GM12878 (cell line): ENCODE data around the gene COL19A1. TPM values are rescaled to one million over a fixed set of nuclear protein-coding genes. Genes with fewer than 3 reads are reported as not detected.

ENCODE experiments used
- ATAC-seq: fragments of 200-7000 bp; cut with Tn5 transposase; 3 replicates; pipeline ENCODE4 v1.9.1; 2020; ENCODE audit warnings: mild to moderate bottlenecking, moderate library complexity
- BruUV-seq: library from RNA; stranded (reverse); fragments of 400-500 nt; replicated peaks from 2 replicates; lab custom pipeline; 2021; lab: Mats Ljungman, UMichigan
- CTCF ChIA-PET: fragments of 300-600 bp; sonication (Branson Sonifier 250); formaldehyde crosslinking; extraction: SDS; loops from one replicate; lab custom pipeline; 2021; ENCODE audit warnings: inconsistent platforms; lab: Yijun Ruan, JAX
- POLR2A ChIA-PET: fragments of 350-600 bp; formaldehyde crosslinking; extraction: SDS; loops from one replicate; lab custom pipeline; 2021; ENCODE audit warnings: inconsistent platforms; lab: Charles Lee
- RAD21 ChIA-PET: fragments of 300-600 bp; sonication (Branson Sonifier 250); formaldehyde crosslinking; loops from one replicate; lab custom pipeline; 2023; ENCODE audit warnings: antibody characterized with exemption; ENCODE audit not compliant: unreplicated experiment; lab: Charles Lee
- SMC1A ChIA-PET: fragments of 300-600 bp; sonication (Branson Sonifier 250); formaldehyde crosslinking; loops from one replicate; lab custom pipeline; 2023; ENCODE audit not compliant: unreplicated experiment, uncharacterized antibody; lab: Charles Lee
- DNase-seq: peaks from one replicate; pipeline ENCODE4 v3.0.0-alpha.2; 2011; ENCODE audit warnings: low read depth, low spot score
- FAIRE-seq: peaks from 3 replicates; lab custom pipeline; 2011; peaks lifted over from hg19 to GRCh38; lab: Jason Lieb, UNC
- H2AFZ ChIP-seq: 2 replicates; pipeline ENCODE4 v1.6.0; 2011; ENCODE audit warnings: low read depth, low read length, control low read depth; ENCODE audit not compliant: control insufficient read depth
- H3K27ac ChIP-seq: 2 replicates; pipeline ENCODE4 v1.5.1; 2011; ENCODE audit warnings: control low read depth; ENCODE audit not compliant: control insufficient read depth, insufficient read depth
- H3K27me3 ChIP-seq, 2 experiments: replicated peaks in 1 of 2; 2 replicates each; pipeline versions ENCODE4 v1.6.0 to v1.6.1; 2011; ENCODE audit warnings: low read length in 1 of 2; ENCODE audit not compliant: control insufficient read depth in 2 of 2, insufficient read depth in 2 of 2
- H3K36me3 ChIP-seq, 2 experiments: 2 replicates each; pipeline ENCODE4 v1.5.1; 2011; ENCODE audit warnings: low read length in 1 of 2; ENCODE audit not compliant: control insufficient read depth in 2 of 2, insufficient read depth in 2 of 2
- H3K4me1 ChIP-seq: 2 replicates; pipeline ENCODE4 v1.6.1; 2011; ENCODE audit warnings: mild to moderate bottlenecking, low read length, moderate library complexity, mixed read lengths; ENCODE audit not compliant: control insufficient read depth, insufficient read depth
- H3K4me2 ChIP-seq: 2 replicates; pipeline ENCODE4 v1.6.0; 2011; ENCODE audit warnings: control low read depth; ENCODE audit not compliant: control insufficient read depth, insufficient read depth
- H3K4me3 ChIP-seq: fragments of 200-600 bp; sonication (generic); 2 replicates; pipeline ENCODE4 v1.5.1; 2016
- H3K79me2 ChIP-seq: 2 replicates; pipeline ENCODE4 v1.6.0; 2011; ENCODE audit warnings: low read length; ENCODE audit not compliant: control insufficient read depth, insufficient read depth
- H3K9ac ChIP-seq: 2 replicates; pipeline ENCODE4 v1.8.0; 2011; ENCODE audit warnings: low read length, control low read depth, mixed read lengths; ENCODE audit not compliant: control insufficient read depth, insufficient read depth
- H3K9me3 ChIP-seq: replicated peaks from 3 replicates; pipeline ENCODE4 v1.5.1; 2011; ENCODE audit warnings: mild to moderate bottlenecking, low read length; ENCODE audit not compliant: control insufficient read depth, insufficient read depth
- H4K20me1 ChIP-seq: 2 replicates; pipeline ENCODE4 v1.6.0; 2011; ENCODE audit not compliant: control insufficient read depth, insufficient read depth
- BHLHE40 ChIP-seq, 2 experiments: fragments of 450-650 bp in 1 of 2; IDR thresholded peaks; 2 replicates each; pipeline ENCODE4 v1.6.1; 2011 to 2017; ENCODE audit warnings: low read depth in 2 of 2, borderline replicate concordance in 1 of 2, improper control_type of control experiment in 1 of 2, low read length in 1 of 2, mild to moderate bottlenecking in 1 of 2
- CHD1 ChIP-seq: IDR thresholded peaks from 2 replicates; pipeline ENCODE4 v1.6.1; 2012; ENCODE audit warnings: low read depth, low read length, improper control_type of control experiment
- ESRRA ChIP-seq: IDR thresholded peaks from 2 replicates; pipeline ENCODE4 v1.6.1; 2012; ENCODE audit warnings: mild to moderate bottlenecking, low read length, improper control_type of control experiment
- ETV6 ChIP-seq, 2 experiments: fragments of 450-650 bp in 1 of 2; IDR thresholded peaks in 1 of 2; conservative IDR thresholded peaks in 1 of 2; 2 replicates each; pipeline ENCODE4 v1.6.1; 2014; ENCODE audit warnings: antibody characterized with exemption in 1 of 2, borderline replicate concordance in 1 of 2, low read depth in 1 of 2, mild to moderate bottlenecking in 1 of 2, moderate library complexity in 1 of 2
- GATAD2B ChIP-seq: fragments of 450-650 bp; conservative IDR thresholded peaks from 2 replicates; pipeline ENCODE4 v1.6.1; 2017; ENCODE audit warnings: low read depth, mild to moderate bottlenecking, moderate library complexity
- HDGF ChIP-seq: fragments of 450-650 bp; IDR thresholded peaks from 2 replicates; pipeline ENCODE4 v1.6.1; 2016; ENCODE audit warnings: antibody characterized with exemption
- IKZF2 ChIP-seq, 2 experiments: fragments of 450-650 bp; IDR thresholded peaks; 2 replicates each; pipeline ENCODE4 v1.6.1; 2017; ENCODE audit warnings: mild to moderate bottlenecking in 2 of 2, moderate library complexity in 2 of 2
- JUNB ChIP-seq: IDR thresholded peaks from 2 replicates; pipeline ENCODE4 v1.6.1; 2016; ENCODE audit warnings: antibody characterized with exemption, mild to moderate bottlenecking
- MTA2 ChIP-seq: fragments of 450-650 bp; IDR thresholded peaks from 2 replicates; pipeline ENCODE4 v1.6.1; 2016; ENCODE audit warnings: low read depth, mild to moderate bottlenecking, moderate library complexity
- MTA3 ChIP-seq: IDR thresholded peaks from 2 replicates; pipeline ENCODE4 v1.6.1; 2012; ENCODE audit warnings: low read length, inconsistent platforms, borderline replicate concordance
- NR2F1 ChIP-seq: fragments of 450-650 bp; conservative IDR thresholded peaks from 2 replicates; pipeline ENCODE4 v1.6.1; 2017; ENCODE audit warnings: mild to moderate bottlenecking
- RELA ChIP-seq: fragments of 450-650 bp; IDR thresholded peaks from 2 replicates; pipeline ENCODE4 v1.8.0; 2014; ENCODE audit warnings: borderline replicate concordance; ENCODE audit not compliant: partially characterized antibody
- SMC3 ChIP-seq: IDR thresholded peaks from 2 replicates; pipeline ENCODE4 v1.6.1; 2011; ENCODE audit warnings: low read length, improper control_type of control experiment, borderline replicate concordance
- SPI1 ChIP-seq: IDR thresholded peaks from 2 replicates; pipeline ENCODE4 v1.6.1; 2011; ENCODE audit warnings: low read depth, mild to moderate bottlenecking, low read length, moderate library complexity, borderline replicate concordance; ENCODE audit not compliant: insufficient read depth
- TBL1XR1 ChIP-seq: IDR thresholded peaks from 2 replicates; pipeline ENCODE4 v1.6.1; 2012; ENCODE audit warnings: low read depth, low read length, improper control_type of control experiment
- ZNF24 ChIP-seq: fragments of 450-650 bp; IDR thresholded peaks from 2 replicates; pipeline ENCODE4 v1.6.1; 2017; ENCODE audit warnings: antibody characterized with exemption, mild to moderate bottlenecking
- WGBS: methylation state at CpG from one replicate; pipeline ENCODE4 v1.1.6; 2016; ENCODE audit warnings: low lambda C conversion rate; ENCODE audit not compliant: insufficient replicate concordance, insufficient coverage; ENCODE audit errors: missing lambda C conversion rate; 5-methylcytosine and 5-hydroxymethylcytosine counted together
- in situ Hi-C: fragments of 300-500 bp; cut with MboI; formaldehyde crosslinking; loops from 9 replicates; pipeline ENCODE4 v1.14.3; 2018; ENCODE audit warnings: mixed read lengths
- intact Hi-C: fragments of 100-400 bp; cut with micrococcal nuclease; formaldehyde crosslinking; loops from one replicate; pipeline ENCODE4 v1.14.2; 2022; ENCODE audit not compliant: unreplicated experiment
- polyA plus RNA-seq, 11 experiments: library from polyadenylated mRNA; depleted of rRNA in 4 of 11; unstranded in 6 of 11; stranded (reverse) in 5 of 11; fragments of >200 nt; fragmentation: Nextera tagmentation in 4 of 11; fragmentation: Illumina TruSeq in 1 of 11; extraction: Ambion mirVana in 4 of 11; extraction: Trizol in 1 of 11; gene quantifications; 1 replicate in 1 of 11; 2 replicates in 10 of 11; pipeline versions ENCODE4 v1.2.1 to v1.2.3, GENCODE V29; 2011 to 2016; ENCODE audit warnings: inconsistent platforms in 2 of 11, missing spikeins in 2 of 11, low read depth in 1 of 11
- total RNA-seq, 4 experiments: library from RNA; depleted of rRNA in 3 of 4; stranded (reverse); fragments of >200 nt in 3 of 4; fragmentation: Illumina TruSeq in 1 of 4; extraction: Trizol in 1 of 4; gene quantifications; 2 replicates each; pipeline versions ENCODE4 v1.2.1 to v1.2.3, GENCODE V29; 2013 to 2021
- TF ChIP-seq, protein P1 (sequence below): IDR thresholded peaks from 2 replicates; pipeline ENCODE4 v1.6.1; 2011; ENCODE audit warnings: low read depth, low read length, improper control_type of control experiment, borderline replicate concordance
- TF ChIP-seq, protein P2 (sequence below): IDR thresholded peaks from 2 replicates; pipeline ENCODE4 v1.6.1; 2011; ENCODE audit warnings: mild to moderate bottlenecking, low read depth, low read length, moderate library complexity; ENCODE audit not compliant: insufficient replicate concordance
- TF ChIP-seq, protein P3 (sequence below): fragments of 150-350 bp; IDR thresholded peaks from 2 replicates; pipeline ENCODE4 v1.6.1; 2014; ENCODE audit warnings: mild to moderate bottlenecking, low read depth, low read length

Gene COL19A1
- total and polyA plus RNA-seq, 10 of the 15 experiments (the other 5 are each of a cell fraction or from before 2014, with no cell fraction given): 1.1 to 13.5 (median 4.1) TPM

DNA sequence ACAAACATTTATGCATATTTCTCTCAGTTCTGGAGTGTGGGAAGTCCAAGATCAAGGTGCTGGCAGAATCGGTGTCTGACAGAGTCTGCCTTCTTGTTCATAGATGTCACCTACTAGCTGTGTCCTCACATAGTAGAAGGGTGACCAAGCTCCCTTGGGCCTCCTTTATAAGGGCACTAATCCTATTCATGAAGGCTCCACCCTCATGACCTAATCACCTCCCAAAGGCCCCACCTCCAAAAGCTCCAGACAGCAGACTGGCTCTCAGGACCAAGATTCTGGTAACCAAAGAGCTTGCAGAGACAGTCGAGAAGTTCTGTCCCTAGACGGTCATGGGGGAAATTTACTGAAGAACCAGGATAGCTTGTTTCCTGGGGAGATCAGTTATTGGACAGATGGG is 297.4 kb downstream of the COL19A1 start:
- no peaks in the 10 kb centered on the region for H4K20me1 ChIP-seq
- no peak overlapping the region for H3K27ac ChIP-seq
- FAIRE-seq (no peak), DNase-seq (no peak), ATAC-seq (no peak)
- H2AFZ ChIP-seq: no peak overlapping the region
- H3K27me3 ChIP-seq: no peaks in the 10 kb centered on the region
- H3K4me1 ChIP-seq: peaks cover 6% of the 10 kb centered on the region; the same call in 1 of the 2 replicates
- H3K36me3 ChIP-seq: no peaks in the 10 kb centered on the region; a peak in 3 of 4 replicates
- no peak overlapping the region for H3K4me2 ChIP-seq
- intact Hi-C loops (no loop called here), in situ Hi-C loops (no loop called here)
- ChIA-PET CTCF (interaction anchor here (1.1 kb wide), 1 partner anchor 328 kb away, joined by 7 read pairs; no protein-coding TSS in a partner anchor), RAD21 (no interaction called here), POLR2A (no interaction called here), SMC1A (interaction anchor here (0.6 kb wide), 1 partner anchor 510 kb away, joined by 3 read pairs; no protein-coding TSS in a partner anchor)
- no peaks in the 10 kb centered on the region; the same call in 2 of the 3 replicates for H3K9me3 ChIP-seq
- TF ChIP-seq BHLHE40 (IDR thresholded peaks at IDR 0.05; ENCODE audit: borderline replicate concordance in 1 of 2, low read depth in 2 of 2, low read length in 1 of 2): no peak
- TF ChIP-seq IKZF2 (IDR thresholded peaks at IDR 0.05): no peak
- TF ChIP-seq, protein P1, sequence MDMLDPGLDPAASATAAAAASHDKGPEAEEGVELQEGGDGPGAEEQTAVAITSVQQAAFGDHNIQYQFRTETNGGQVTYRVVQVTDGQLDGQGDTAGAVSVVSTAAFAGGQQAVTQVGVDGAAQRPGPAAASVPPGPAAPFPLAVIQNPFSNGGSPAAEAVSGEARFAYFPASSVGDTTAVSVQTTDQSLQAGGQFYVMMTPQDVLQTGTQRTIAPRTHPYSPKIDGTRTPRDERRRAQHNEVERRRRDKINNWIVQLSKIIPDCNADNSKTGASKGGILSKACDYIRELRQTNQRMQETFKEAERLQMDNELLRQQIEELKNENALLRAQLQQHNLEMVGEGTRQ: no peak
- no peak for TF ChIP-seq ETV6 (conservative IDR thresholded peaks at IDR 0.05 in 1 of 2, IDR thresholded peaks at IDR 0.05 in 1 of 2; ENCODE audit: borderline replicate concordance in 1 of 2, low read depth in 1 of 2)
- TF ChIP-seq SPI1: no peak
- no peak for TF ChIP-seq GATAD2B
- TF ChIP-seq RELA: no peak
- no peak for TF ChIP-seq MTA3
- TF ChIP-seq HDGF: no peak
- TF ChIP-seq TBL1XR1: no peak
- TF ChIP-seq SMC3: no peak
- no peak for TF ChIP-seq MTA2
- TF ChIP-seq NR2F1: no peak
- no peak for TF ChIP-seq ZNF24
- TF ChIP-seq, protein P2, sequence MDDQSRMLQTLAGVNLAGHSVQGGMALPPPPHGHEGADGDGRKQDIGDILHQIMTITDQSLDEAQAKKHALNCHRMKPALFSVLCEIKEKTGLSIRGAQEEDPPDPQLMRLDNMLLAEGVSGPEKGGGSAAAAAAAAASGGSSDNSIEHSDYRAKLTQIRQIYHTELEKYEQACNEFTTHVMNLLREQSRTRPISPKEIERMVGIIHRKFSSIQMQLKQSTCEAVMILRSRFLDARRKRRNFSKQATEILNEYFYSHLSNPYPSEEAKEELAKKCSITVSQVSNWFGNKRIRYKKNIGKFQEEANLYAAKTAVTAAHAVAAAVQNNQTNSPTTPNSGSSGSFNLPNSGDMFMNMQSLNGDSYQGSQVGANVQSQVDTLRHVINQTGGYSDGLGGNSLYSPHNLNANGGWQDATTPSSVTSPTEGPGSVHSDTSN: no peak
- TF ChIP-seq ESRRA: no peak
- TF ChIP-seq JUNB: no peak
- TF ChIP-seq, protein P3, sequence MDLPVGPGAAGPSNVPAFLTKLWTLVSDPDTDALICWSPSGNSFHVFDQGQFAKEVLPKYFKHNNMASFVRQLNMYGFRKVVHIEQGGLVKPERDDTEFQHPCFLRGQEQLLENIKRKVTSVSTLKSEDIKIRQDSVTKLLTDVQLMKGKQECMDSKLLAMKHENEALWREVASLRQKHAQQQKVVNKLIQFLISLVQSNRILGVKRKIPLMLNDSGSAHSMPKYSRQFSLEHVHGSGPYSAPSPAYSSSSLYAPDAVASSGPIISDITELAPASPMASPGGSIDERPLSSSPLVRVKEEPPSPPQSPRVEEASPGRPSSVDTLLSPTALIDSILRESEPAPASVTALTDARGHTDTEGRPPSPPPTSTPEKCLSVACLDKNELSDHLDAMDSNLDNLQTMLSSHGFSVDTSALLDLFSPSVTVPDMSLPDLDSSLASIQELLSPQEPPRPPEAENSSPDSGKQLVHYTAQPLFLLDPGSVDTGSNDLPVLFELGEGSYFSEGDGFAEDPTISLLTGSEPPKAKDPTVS: no peak
- TF ChIP-seq CHD1: no peak
- no peaks in the 10 kb centered on the region for H3K79me2 ChIP-seq
- BruUV-seq: no TSS peak
- no peak overlapping the region for H3K4me3 ChIP-seq
- no peak overlapping the region for H3K9ac ChIP-seq
- WGBS: 96% methylated on average over 3 of the region's 3 CpGs
